Measurements from ENCODE around the gene ANKS1B.

GRCh38 chr12:99110868-99111267, 873.9 kb downstream of the ANKS1B start:
- TF ChIP-seq CTCF (conservative IDR thresholded peaks at IDR 0.05; ENCODE audit: low read length) (no peak), EZH2phosphoT487 (IDR thresholded peaks at IDR 0.05; ENCODE audit: borderline replicate concordance) (no peak)
